ENCODE data around the gene ATAD2B.
A peak's percentile ranks its signal among the peaks of the same experiment; 100 is the strongest.
"Not testable (repeated sequence)": the region's sequence is repeated elsewhere in the genome, so short reads cannot be mapped to it uniquely, and the experiment has no call there.

Gene ATAD2B

GRCh38 chr2:23926750-23927571, at the start of gene ATAD2B:
ATAD2B (minus strand) TSS chr2:23927123; CDS start chr2:23926770, 353 bp downstream.
- peak; percentile 87 to 89 for DNase-seq (ENCODE audit: low read depth in 2 of 2)

- DNase-seq (ENCODE audit: low read depth in 2 of 2): no peak
These were observed 40.9 kb upstream of the ATAD2B start for GRCh38 chr2:23967846-23968245.

GRCh38 chr2:23954325-23955014, 27.5 kb upstream of the ATAD2B start:
- no peak for DNase-seq (ENCODE audit: low read depth in 2 of 2)

GRCh38 chr2:23953625-23954024, 26.7 kb upstream of the ATAD2B start:
- no peak for DNase-seq (ENCODE audit: low read depth in 2 of 2)

- DNase-seq (ENCODE audit: low read depth in 2 of 2): not testable (repeated sequence)
These were observed 25.6 kb upstream of the ATAD2B start for GRCh38 chr2:23952558-23952957.

GRCh38 chr2:23947350-23947749, 20.4 kb upstream of the ATAD2B start:
- DNase-seq (ENCODE audit: low read depth in 2 of 2): no peak

- DNase-seq (ENCODE audit: low read depth in 2 of 2): no peak
These were observed 18.1 kb upstream of the ATAD2B start for GRCh38 chr2:23944976-23945375.

GRCh38 chr2:23944527-23944926, 17.6 kb upstream of the ATAD2B start:
- DNase-seq (ENCODE audit: low read depth in 2 of 2): no peak

- DNase-seq (ENCODE audit: low read depth in 2 of 2): no peak
These were observed 16.7 kb upstream of the ATAD2B start for GRCh38 chr2:23943666-23944065.

- no peak for DNase-seq (ENCODE audit: low read depth in 2 of 2)
These were observed 14.7 kb upstream of the ATAD2B start for GRCh38 chr2:23941644-23942043.

GRCh38 chr2:23940718-23941620, 14.0 kb upstream of the ATAD2B start:
- DNase-seq (ENCODE audit: low read depth in 2 of 2): no peak

- DNase-seq (ENCODE audit: low read depth in 2 of 2): peak; percentile 60 to 63
These were observed 13.2 kb upstream of the ATAD2B start, which contains the start of gene UBXN2A for GRCh38 chr2:23939987-23940717. UBXN2A (plus strand) TSS chr2:23940463; CDS start chr2:23958315, 17,852 bp downstream.

- DNase-seq (ENCODE audit: low read depth in 2 of 2): no peak
These were observed 7.3 kb upstream of the ATAD2B start for GRCh38 chr2:23934259-23934658.

- DNase-seq (ENCODE audit: low read depth in 2 of 2): peak in 1 of 2 donors; percentile 23
These were observed 603 bp downstream of the ATAD2B start for GRCh38 chr2:23926290-23926749.

- peak; percentile 30 to 31 for DNase-seq (ENCODE audit: low read depth in 2 of 2)
These were observed 1.1 kb downstream of the ATAD2B start for GRCh38 chr2:23925702-23926289.

GRCh38 chr2:23924589-23925359, 2.1 kb downstream of the ATAD2B start:
- no peak for DNase-seq (ENCODE audit: low read depth in 2 of 2)

GRCh38 chr2:23918837-23919489, 8.0 kb downstream of the ATAD2B start:
- DNase-seq (ENCODE audit: low read depth in 2 of 2): no peak

GRCh38 chr2:23916727-23917405, 10.1 kb downstream of the ATAD2B start:
- DNase-seq (ENCODE audit: low read depth in 2 of 2): no peak

GRCh38 chr2:23915327-23915726, 11.6 kb downstream of the ATAD2B start:
- DNase-seq (ENCODE audit: low read depth in 2 of 2): no peak
